ENCODE results near the gene METTL16.
"Not testable (repeated sequence)": the region's sequence is repeated elsewhere in the genome, so short reads cannot be mapped to it uniquely, and the experiment has no call there.

The METTL16 gene

GRCh38 chr17:2502871-2503580 is 8.7 kb downstream of the METTL16 start:
- DNase-seq: no peak

GRCh38 chr17:2500446-2500845 is 11.2 kb downstream of the METTL16 start:
- no peak for DNase-seq

- not testable (repeated sequence) for DNase-seq
Measured at GRCh38 chr17:2489286-2489685, 22.4 kb downstream of the METTL16 start.

- DNase-seq: no peak
Measured at GRCh38 chr17:2487306-2487705, 24.4 kb downstream of the METTL16 start.

GRCh38 chr17:2486709-2487108 is 25.0 kb downstream of the METTL16 start:
- DNase-seq: not testable (repeated sequence)

GRCh38 chr17:2485970-2486369 is 25.7 kb downstream of the METTL16 start:
- DNase-seq: no peak

- no peak for DNase-seq
Measured at GRCh38 chr17:2485543-2485942, 26.1 kb downstream of the METTL16 start.

GRCh38 chr17:2484876-2485275 is 26.8 kb downstream of the METTL16 start:
- no peak for DNase-seq

- no peak for DNase-seq
Measured at GRCh38 chr17:2483084-2483483, 28.6 kb downstream of the METTL16 start.

GRCh38 chr17:2482218-2482617 is 29.5 kb downstream of the METTL16 start:
- no peak for DNase-seq

- DNase-seq: no peak
Measured at GRCh38 chr17:2481760-2482159, 29.9 kb downstream of the METTL16 start.

GRCh38 chr17:2478458-2478857 is 33.2 kb downstream of the METTL16 start:
- no peak for DNase-seq

- no peak for DNase-seq
Measured at GRCh38 chr17:2475056-2475455, 36.6 kb downstream of the METTL16 start.

GRCh38 chr17:2474371-2474770 is 37.3 kb downstream of the METTL16 start:
- no peak for DNase-seq

GRCh38 chr17:2468270-2468669 is 43.4 kb downstream of the METTL16 start:
- no peak for DNase-seq

GRCh38 chr17:2466931-2467330 is 44.8 kb downstream of the METTL16 start:
- DNase-seq: no peak

GRCh38 chr17:2462481-2462880 is 49.2 kb downstream of the METTL16 start:
- DNase-seq: no peak

GRCh38 chr17:2459917-2460271 is 51.8 kb downstream of the METTL16 start:
- DNase-seq: no peak

GRCh38 chr17:2457913-2458312 is 53.8 kb downstream of the METTL16 start:
- DNase-seq: no peak

- DNase-seq: no peak
Measured at GRCh38 chr17:2456475-2456874, 55.2 kb downstream of the METTL16 start.

GRCh38 chr17:2455956-2456355 is 55.7 kb downstream of the METTL16 start:
- DNase-seq: no peak

- no peak for DNase-seq
Measured at GRCh38 chr17:2453866-2454265, 57.8 kb downstream of the METTL16 start.

GRCh38 chr17:2453325-2453724 is 58.4 kb downstream of the METTL16 start:
- no peak for DNase-seq

GRCh38 chr17:2452216-2452750 is 59.4 kb downstream of the METTL16 start:
- no peak for DNase-seq

GRCh38 chr17:2450016-2450650 is 61.6 kb downstream of the METTL16 start:
- DNase-seq: no peak
